NCI-H774 (cell line): ENCODE data around the gene NOCT.
"Not testable (repeated sequence)": the region's sequence is repeated elsewhere in the genome, so short reads cannot be mapped to it uniquely, and the experiment has no call there.

ENCODE experiments used
- DNase-seq: peaks from one replicate; lab custom pipeline; 2025; lab: John Stamatoyannopoulos, UW

The NOCT gene

DNA sequence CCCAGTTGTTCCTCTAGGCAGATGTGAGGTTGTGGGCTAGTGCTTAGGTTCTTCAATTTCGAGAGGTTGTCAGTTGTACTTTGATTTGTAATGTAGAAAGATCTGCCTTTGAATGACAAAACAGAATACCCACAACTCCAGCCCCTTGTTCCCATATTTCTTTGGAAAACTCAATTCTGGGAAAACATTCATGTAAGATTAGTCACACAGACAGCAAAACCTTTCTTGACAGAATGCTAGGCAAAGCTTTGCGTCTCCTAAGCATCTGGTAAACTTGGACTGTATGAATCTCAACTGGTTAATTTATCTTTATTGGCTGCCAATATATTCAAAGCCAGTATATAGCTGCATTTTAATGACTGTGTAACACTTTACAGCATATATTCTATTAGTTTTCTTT, 34.9 kb downstream of the NOCT start:
- no peak for DNase-seq

DNA sequence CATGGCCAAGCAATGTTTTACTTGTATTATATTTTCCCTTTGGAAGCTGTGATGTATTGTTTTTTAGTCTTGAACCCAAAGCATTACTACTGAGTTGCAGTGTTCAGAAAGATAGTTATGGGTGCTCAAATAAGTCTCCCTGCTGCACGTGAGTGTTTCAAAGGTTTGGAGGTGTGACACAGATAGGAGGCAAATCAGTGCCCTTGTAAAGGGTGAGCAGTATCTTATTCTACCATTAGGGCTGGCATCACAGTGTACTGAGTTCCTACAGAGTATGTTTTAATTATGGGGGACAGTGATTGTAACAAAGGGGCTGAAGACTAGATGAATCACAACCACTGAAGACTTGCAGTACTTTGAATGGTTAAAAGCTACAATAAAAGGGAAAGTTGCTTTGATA, 38.3 kb downstream of the NOCT start:
- no peak for DNase-seq

DNA sequence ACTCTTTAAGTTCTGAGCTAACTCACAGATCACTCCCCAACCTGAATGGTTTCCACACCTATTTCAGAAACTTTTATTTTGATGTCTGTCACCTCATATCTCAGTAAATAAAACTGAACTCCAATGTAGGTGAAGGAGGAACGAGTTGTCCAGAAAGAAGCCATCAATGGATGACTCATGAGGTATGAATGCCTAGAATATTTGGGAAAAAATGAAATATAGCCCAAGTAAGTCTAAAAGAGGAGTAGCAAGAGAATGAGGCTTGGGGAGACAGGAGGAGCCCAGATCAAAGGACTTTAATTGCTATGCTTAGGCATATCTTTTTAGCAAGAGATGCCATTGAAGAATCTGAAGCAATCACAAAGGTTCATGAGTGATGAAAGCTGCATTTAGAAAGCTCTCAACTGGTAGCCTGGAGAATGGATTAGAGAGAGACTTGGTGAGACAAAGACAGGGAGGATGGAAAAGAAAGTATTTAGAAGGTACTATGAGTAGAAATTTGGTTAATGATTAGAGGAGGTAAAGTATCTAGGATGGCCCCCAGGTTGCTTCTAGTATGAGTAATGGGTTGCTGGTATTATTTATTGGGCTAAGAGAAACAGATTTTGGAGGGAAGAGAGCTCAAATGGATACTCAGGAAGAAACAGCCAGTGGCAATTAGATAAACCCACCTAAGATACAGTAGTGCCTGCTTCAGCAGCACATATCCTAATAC, 39.4 kb downstream of the NOCT start:
- DNase-seq = no peak

DNA sequence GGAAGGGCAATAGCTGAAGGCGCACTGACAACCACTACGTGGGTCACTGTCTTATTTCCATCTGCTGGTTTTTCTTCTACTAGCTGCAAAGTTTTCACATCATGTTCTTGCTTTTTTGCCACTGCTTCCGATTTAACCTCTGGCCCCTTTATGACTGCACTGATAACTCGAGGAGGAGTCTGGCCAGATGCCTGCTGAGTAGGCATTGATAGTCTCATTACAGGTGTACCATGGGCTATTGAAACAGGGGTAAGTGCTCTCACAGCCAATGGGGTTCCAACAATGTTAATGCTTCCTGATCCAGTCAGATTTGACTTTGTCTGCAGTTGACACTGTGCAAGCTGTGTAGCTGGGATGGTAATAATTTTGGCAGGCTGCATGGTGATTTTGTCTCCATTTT, 43.4 kb downstream of the NOCT start:
- DNase-seq = not testable (repeated sequence)

DNA sequence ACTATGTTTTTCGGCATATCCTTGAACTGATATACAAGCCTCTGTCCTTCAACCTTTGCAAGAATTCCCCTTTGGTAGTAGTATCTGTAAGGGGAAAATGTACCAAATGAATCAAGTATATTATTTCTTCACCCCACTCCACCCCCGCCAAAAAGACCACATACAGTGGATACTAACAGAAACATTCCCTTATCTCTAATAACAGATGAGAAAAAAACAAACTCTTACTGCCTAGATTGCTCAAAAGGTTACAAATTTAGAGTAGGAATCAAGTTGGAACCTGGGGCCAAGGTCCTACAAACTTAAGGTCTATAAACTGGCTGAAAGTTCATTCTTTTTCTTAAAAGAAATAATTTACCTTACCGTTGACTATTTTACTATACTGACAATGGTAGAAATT, 45.0 kb downstream of the NOCT start:
- no peak for DNase-seq

DNA sequence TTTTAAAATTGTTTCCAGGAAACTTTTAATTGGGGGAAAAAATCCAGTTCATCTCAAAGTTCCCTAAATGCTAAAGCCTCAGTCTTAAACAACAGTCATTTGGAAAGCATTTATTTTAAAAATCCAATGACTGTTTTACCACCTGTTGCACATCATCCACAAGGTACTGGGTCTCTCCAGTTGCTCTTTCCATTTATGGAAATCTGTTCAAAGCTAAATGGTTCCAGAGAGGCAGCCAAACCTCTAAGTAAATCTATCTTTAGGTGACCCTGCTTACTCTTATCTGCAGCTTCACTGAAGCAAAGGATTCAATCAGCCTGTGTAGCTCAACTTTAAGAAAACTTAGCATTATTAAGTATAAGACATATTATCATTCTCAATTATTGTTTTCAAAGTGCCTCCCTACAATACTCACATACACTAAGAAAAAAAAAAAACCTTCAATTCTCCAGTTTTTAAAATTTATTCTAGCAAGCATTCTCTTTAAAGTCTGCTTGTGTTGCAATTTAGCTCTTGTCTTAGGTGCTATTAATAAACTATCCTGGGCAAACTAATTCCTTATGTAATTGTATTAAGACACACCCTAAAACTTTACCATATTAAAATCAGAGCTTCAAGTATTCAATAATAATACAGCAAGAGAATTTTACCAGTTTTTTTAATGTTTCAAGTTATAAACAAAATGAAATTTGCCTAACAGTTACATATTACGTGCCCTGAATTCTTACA, 60.6 kb downstream of the NOCT start:
- no peak for DNase-seq

DNA sequence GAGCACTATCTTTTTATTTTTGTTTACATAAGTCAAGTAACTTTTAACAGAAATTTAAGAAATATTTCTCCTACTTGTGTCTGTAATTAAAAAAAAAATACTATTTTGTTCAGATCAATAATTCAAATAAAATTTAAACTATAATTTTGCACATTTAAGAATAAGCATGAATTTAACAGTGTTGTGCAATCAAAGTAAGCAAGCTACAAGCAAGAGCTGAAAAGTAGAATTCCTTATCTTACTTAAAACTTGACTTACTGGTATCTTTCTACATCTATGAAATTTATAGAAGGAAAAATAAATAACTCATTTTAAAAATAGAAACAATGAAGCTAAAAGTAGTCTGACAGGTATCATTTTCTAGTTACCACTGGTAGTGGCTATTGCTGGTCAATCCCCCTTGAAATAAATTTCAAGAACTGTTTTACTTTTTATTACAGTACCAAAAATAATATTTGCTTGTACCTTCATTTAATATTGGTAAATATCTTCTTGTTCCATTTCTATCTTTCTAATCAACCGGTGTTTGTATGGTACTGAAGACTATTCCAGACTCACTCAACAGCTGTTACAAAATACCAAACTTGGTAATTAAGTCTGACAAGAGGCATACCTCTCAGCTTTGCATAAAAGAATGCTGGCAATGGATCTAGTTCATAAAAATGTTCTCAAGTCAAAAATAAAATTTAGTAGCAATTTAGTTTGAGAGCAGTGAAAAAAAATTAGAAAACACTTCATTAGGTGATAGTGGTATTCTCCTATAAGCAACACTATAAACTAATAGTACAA, 62.2 kb downstream of the NOCT start:
- DNase-seq = no peak

DNA sequence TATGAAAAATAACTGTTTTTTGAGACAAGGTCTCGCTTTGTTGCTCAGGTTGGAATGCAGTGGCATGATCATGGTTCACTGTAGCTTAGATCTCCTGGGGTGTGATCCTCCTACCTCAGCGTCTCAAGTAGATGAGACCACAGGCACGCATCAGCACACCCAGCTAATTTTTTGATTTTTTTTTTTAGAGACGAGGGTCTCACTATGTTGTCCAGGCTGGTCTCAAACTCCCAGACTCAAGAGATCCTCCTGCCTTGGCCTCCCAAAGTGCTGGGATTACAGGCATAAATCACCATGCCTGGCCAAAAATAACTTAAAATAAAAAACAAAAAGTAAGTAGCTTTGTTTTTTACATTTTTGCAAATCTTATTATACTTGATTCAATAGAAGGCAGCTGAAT, 63.3 kb downstream of the NOCT start:
- DNase-seq = no peak

DNA sequence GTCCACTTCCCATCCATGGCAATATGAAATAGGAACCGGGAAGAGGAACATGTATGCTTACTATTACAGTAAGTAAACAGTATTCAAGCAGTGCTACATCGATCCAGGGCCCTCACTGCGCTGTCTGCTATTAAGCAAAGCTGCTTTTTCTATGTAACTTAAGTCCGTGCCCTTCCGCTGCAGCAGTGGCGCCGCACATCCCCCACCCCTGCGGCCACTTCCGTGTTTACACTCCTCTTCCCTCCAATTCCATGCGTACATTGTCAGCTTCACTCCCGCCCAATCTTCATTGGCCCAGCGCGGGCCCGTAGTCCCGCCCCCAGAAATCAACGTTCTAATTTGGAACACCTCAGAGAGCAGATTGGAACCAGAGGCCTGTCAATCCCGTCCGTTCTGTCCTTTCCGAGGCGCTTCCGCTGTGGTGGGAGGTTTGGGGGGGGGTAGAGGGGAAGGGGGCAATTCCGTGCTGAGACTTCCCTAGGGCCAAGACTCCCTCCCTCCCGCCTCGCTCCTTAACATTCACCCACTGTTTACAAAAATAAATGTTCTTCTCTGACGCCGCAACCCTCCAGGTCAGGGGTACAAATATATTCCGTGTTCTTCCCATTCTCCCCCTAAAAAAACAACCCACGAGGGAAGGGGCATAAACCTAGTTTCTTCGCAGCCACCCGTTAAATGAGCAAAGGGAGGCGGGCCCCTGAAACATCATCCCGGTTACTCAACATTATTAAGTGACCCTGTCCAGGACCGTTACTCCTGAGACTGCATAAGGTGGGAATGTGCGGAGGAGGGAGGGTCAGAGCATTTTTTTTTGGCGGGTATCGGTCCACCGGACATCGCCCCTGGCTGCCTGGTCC, 67.4 kb downstream of the NOCT start:
- peak; percentile 93 for DNase-seq

DNA sequence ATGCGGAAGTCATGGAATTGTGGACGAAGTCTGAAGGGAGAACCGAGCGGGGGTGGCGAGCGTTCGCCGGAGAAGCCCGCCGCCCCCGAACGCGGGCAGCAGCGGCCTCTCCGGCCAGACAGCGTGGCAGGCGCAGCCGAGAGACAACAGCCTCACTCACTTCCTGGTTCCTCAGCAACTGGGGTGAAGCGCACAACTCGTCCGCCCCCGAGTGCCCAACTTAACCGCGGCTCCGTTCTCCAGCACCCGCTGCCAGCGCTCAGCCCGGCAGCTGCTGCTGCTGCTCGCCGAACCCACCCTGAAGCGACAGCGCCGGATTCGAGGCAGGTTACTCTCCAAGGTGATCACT, 68.0 kb downstream of the NOCT start:
- peak; percentile 19 for DNase-seq

DNA sequence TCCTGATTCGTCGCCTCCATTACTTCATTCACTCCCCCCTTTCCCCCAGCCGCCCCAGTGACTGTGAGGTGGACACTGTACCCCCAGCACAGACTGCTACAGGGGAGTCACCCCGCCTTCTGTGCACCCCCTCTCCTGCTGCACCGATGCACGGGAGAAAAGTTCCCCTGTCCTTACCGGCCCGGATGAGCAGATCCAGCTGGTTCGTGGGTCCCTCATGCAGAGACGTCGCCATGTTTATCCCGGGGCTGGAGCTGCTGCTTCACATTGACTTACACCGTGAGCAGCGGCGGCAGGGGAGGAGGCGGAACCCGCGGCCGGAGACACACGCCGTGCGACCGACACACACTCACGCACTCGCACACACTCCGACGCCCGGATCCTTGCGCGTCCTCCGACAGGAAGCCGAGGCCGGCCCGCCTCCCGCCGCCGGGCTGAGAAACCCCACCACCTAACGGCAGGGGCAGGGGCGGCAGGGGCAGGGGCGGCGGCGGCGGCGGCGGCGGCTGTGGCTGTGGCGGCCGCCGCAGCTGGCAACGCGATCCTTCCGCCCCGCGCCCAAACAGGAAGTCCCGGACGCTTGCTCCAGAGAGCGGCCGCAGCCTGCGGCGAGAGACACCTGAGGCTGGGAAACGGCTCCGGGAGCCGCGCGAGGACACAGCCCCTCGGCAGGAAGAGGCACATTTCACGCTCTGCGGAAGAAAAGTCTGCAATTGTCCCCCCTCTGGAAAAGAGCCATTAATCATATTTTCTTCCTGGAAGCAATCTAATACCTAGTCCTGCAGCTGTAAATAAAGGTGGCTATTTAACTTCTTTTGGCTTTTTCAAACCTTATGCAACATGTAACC, 68.6 kb downstream of the NOCT start:
- DNase-seq = peak; percentile 70

DNA sequence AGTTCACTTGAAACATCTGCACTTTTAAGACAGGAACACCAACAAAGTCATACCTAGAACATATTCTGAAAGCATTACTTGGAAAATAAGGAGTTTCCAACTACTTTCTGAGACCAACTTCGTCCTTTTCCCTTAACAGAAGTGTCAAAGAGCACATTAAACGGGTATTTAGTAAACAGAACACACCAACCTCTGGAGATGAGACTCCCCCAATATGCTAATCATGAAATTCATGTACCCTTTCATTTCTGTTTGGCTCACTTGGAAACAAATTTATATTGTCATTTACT, 69.2 kb downstream of the NOCT start:
- DNase-seq = no peak

DNA sequence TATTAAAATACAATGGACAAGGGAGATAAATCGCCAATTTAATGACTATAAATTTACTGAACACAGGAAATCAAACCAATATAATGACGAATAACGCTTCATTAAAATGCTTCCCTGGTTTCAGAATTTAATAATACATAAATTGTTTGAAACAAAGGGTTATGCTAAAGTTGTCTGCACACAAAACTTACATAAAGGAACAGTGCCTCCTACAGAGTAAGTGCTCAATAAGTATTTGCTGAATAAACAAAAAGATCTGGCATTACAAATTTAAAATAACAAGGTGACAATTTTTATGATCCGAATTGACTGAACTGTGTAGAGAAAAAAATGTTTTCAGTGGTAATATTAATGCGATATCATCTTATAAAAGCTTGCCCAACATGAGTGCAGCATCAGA, 69.6 kb downstream of the NOCT start:
- no peak for DNase-seq

DNA sequence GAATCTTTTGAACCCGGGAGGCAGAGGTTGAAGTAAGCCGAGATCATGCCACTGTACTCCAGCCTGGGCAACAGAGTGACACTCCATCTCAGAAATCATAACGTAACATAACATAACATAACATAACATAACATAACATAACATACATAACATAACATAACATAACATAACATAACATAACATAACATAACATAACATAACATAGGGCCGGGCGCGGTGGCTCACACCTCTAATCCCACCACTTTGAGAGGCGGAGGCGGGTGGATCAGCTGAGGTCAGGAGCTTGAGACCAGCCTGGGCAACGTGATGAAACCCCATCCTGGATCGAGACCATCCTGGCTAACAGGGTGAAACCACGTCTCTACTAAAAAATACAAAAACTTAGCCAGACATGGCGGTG, 76.7 kb downstream of the NOCT start:
- DNase-seq = no peak
